SK-N-SH (cell line): ENCODE results near the gene CTDP1. TPM values are rescaled to one million over a fixed set of nuclear protein-coding genes. Genes with fewer than 3 reads are reported as not detected.

Experiments used
- CTCF ChIA-PET: fragments of 300-600, 350-600 bp; formaldehyde crosslinking; extraction: SDS; loops from one replicate; lab custom pipeline; 2021; lab: Yijun Ruan, JAX
- POLR2A ChIA-PET: fragments of 350-600 bp; sonication (Branson Sonifier 250); formaldehyde crosslinking; extraction: SDS; loops from one replicate; lab custom pipeline; 2020; ENCODE audit warnings: antibody characterized with exemption, inconsistent platforms; lab: Yijun Ruan, JAX
- DNase-seq: peaks from one replicate; pipeline ENCODE4 v3.0.0; 2012
- H2AFZ ChIP-seq: fragments of 200-600 bp; sonication (generic); 2 replicates; pipeline ENCODE4 v1.8.1; 2016; ENCODE audit warnings: antibody characterized with exemption, mild to moderate bottlenecking, low read depth
- H3F3A ChIP-seq: fragments of 200-600 bp; sonication (generic); replicated peaks from 2 replicates; pipeline ENCODE3; 2016; ENCODE audit warnings: antibody characterized with exemption, mild to moderate bottlenecking; ENCODE audit not compliant: insufficient read depth
- H3K27ac ChIP-seq, 2 experiments: fragments of 200-500 bp in 1 of 2; fragments of 200-600 bp in 1 of 2; sonication (Bioruptor generic) in 1 of 2; sonication (generic), shearing (Covaris generic) in 1 of 2; 2 replicates each; pipeline versions ENCODE4 v1.5.1 to v1.6.1; 2014 to 2016; ENCODE audit warnings: low read depth in 2 of 2, inconsistent platforms in 1 of 2, low read length in 1 of 2, mild to moderate bottlenecking in 1 of 2, mixed read lengths in 1 of 2
- H3K27me3 ChIP-seq: fragments of 200-600 bp; sonication (generic), shearing (Covaris generic); 2 replicates; pipeline ENCODE4 v1.6.1; 2016; ENCODE audit warnings: mixed run types; ENCODE audit not compliant: insufficient read depth
- H3K36me3 ChIP-seq, 2 experiments: fragments of 200-500 bp in 1 of 2; fragments of 200-600 bp in 1 of 2; sonication (Bioruptor generic) in 1 of 2; sonication (generic) in 1 of 2; replicated peaks in 1 of 2; 2 replicates each; pipeline versions ENCODE3 to v1.5.1; 2014 to 2016; ENCODE audit warnings: low read length in 1 of 2, mild to moderate bottlenecking in 1 of 2; ENCODE audit not compliant: insufficient read depth in 2 of 2, control insufficient read depth in 1 of 2
- H3K4me1 ChIP-seq, 2 experiments: fragments of 200-500 bp in 1 of 2; fragments of 200-600 bp in 1 of 2; sonication (Bioruptor generic) in 1 of 2; sonication (generic), shearing (Covaris generic) in 1 of 2; 2 replicates each; pipeline versions ENCODE4 v1.5.1 to v1.6.1; 2014 to 2016; ENCODE audit warnings: low read depth in 1 of 2, low read length in 1 of 2, mixed run types in 1 of 2; ENCODE audit not compliant: insufficient read depth in 2 of 2, control insufficient read depth in 1 of 2
- H3K4me2 ChIP-seq: fragments of 200-600 bp; sonication (generic), shearing (Covaris generic); 2 replicates; pipeline ENCODE4 v1.6.1; 2017; ENCODE audit warnings: mixed run types
- H3K4me3 ChIP-seq, 2 experiments: fragments of 200-500 bp in 1 of 2; fragments of 200-600 bp in 1 of 2; sonication (Bioruptor generic) in 1 of 2; sonication (generic), shearing (Covaris generic) in 1 of 2; 2 replicates each; pipeline versions ENCODE4 v1.5.1 to v1.8.1; 2014 to 2016; ENCODE audit warnings: low read depth in 2 of 2, inconsistent platforms in 1 of 2, low read length in 1 of 2, mild to moderate bottlenecking in 1 of 2, mixed read lengths in 1 of 2, moderate library complexity in 1 of 2
- H3K79me2 ChIP-seq: fragments of 200-600 bp; sonication (generic); 2 replicates; pipeline ENCODE4 v1.8.1; 2017; ENCODE audit warnings: mild to moderate bottlenecking; ENCODE audit not compliant: insufficient read depth
- H3K9ac ChIP-seq: fragments of 200-600 bp; sonication (generic); 2 replicates; pipeline ENCODE4 v1.6.1; 2017; ENCODE audit warnings: mixed run types
- H3K9me2 ChIP-seq: fragments of 200-600 bp; sonication (generic); 2 replicates; pipeline ENCODE4 v1.6.1; 2017; ENCODE audit warnings: mixed run types
- H3K9me3 ChIP-seq: fragments of 200-600 bp; sonication (generic); 2 replicates; pipeline ENCODE4 v1.6.1; 2017; ENCODE audit warnings: mixed run types, mild to moderate bottlenecking, moderate library complexity
- H4K20me1 ChIP-seq: fragments of 200-600 bp; sonication (generic); 2 replicates; pipeline ENCODE4 v1.6.1; 2017; ENCODE audit warnings: mild to moderate bottlenecking, mixed run types; ENCODE audit not compliant: insufficient read depth
- CHD2 ChIP-seq: fragments of 150-350 bp; IDR thresholded peaks from 2 replicates; pipeline ENCODE4 v1.6.1; 2018; ENCODE audit warnings: low read length; ENCODE audit not compliant: partially characterized antibody
- CTCF ChIP-seq: fragments of 200-600 bp; sonication (generic); IDR thresholded peaks from 2 replicates; pipeline ENCODE4 v1.6.1; 2017; ENCODE audit warnings: antibody characterized with exemption, mild to moderate bottlenecking, moderate library complexity
- EP300 ChIP-seq, 2 experiments: IDR thresholded peaks; 2 replicates each; pipeline versions ENCODE4 v1.4.0 to v1.6.1; 2012; ENCODE audit warnings: borderline replicate concordance in 1 of 2, low read depth in 1 of 2, low read length in 1 of 2
- EZH2phosphoT487 ChIP-seq: fragments of 200-600 bp; sonication (generic); IDR thresholded peaks from 2 replicates; pipeline ENCODE4 v1.6.1; 2017; ENCODE audit warnings: low read depth, mixed run types, mild to moderate bottlenecking, antibody characterized with exemption, moderate library complexity, borderline replicate concordance
- FOXJ3 ChIP-seq: sonication (generic); formaldehyde crosslinking; IDR thresholded peaks from 2 replicates; pipeline ENCODE4 v1.5.1; 2020; ENCODE audit warnings: mild to moderate bottlenecking, missing genetic modification reagents
- GABPA ChIP-seq: IDR thresholded peaks from 2 replicates; pipeline ENCODE4 v1.4.0; 2012; ENCODE audit warnings: low read depth, mild to moderate bottlenecking
- GATA2 ChIP-seq: sonication (generic); formaldehyde crosslinking; IDR thresholded peaks from 2 replicates; pipeline ENCODE4 v1.5.0; 2020; ENCODE audit warnings: mild to moderate bottlenecking, missing genetic modification reagents
- MEF2A ChIP-seq: IDR thresholded peaks from 2 replicates; pipeline ENCODE4 v1.4.0; 2012; ENCODE audit warnings: low read depth, borderline replicate concordance
- POLR2AphosphoS5 ChIP-seq: IDR thresholded peaks from 2 replicates; pipeline ENCODE4 v1.6.1; 2012; ENCODE audit warnings: low read depth, low read length
- SIN3A ChIP-seq: IDR thresholded peaks from 2 replicates; pipeline ENCODE4 v1.6.1; 2012; ENCODE audit warnings: low read depth, mild to moderate bottlenecking, low read length, moderate library complexity, borderline replicate concordance
- TEAD4 ChIP-seq: IDR thresholded peaks from 2 replicates; pipeline ENCODE4 v1.4.0; 2012; ENCODE audit warnings: mild to moderate bottlenecking, borderline replicate concordance; ENCODE audit not compliant: insufficient read depth
- ZBTB33 ChIP-seq: IDR thresholded peaks from 2 replicates; pipeline ENCODE4 v1.4.0; 2012; ENCODE audit warnings: low read depth, borderline replicate concordance
- WGBS: methylation state at CpG from one replicate; pipeline ENCODE4 v1.1.6; 2017; ENCODE audit warnings: low lambda C conversion rate; 5-methylcytosine and 5-hydroxymethylcytosine counted together
- polyA plus RNA-seq, 3 experiments: library from polyadenylated mRNA; depleted of rRNA; stranded (reverse); fragments of >200 nt; gene quantifications; 2 replicates each; pipeline ENCODE4 v1.2.3, GENCODE V29; 2012
- TF ChIP-seq, protein P1 (sequence below): fragments of 150-350 bp; IDR thresholded peaks from 2 replicates; pipeline ENCODE4 v1.6.1; 2016; ENCODE audit warnings: mild to moderate bottlenecking, low read depth, low read length

Gene CTDP1
- polyA plus RNA-seq, 1 of the 3 experiments (the other 2 are of a cell fraction): 15.6 TPM

DNA sequence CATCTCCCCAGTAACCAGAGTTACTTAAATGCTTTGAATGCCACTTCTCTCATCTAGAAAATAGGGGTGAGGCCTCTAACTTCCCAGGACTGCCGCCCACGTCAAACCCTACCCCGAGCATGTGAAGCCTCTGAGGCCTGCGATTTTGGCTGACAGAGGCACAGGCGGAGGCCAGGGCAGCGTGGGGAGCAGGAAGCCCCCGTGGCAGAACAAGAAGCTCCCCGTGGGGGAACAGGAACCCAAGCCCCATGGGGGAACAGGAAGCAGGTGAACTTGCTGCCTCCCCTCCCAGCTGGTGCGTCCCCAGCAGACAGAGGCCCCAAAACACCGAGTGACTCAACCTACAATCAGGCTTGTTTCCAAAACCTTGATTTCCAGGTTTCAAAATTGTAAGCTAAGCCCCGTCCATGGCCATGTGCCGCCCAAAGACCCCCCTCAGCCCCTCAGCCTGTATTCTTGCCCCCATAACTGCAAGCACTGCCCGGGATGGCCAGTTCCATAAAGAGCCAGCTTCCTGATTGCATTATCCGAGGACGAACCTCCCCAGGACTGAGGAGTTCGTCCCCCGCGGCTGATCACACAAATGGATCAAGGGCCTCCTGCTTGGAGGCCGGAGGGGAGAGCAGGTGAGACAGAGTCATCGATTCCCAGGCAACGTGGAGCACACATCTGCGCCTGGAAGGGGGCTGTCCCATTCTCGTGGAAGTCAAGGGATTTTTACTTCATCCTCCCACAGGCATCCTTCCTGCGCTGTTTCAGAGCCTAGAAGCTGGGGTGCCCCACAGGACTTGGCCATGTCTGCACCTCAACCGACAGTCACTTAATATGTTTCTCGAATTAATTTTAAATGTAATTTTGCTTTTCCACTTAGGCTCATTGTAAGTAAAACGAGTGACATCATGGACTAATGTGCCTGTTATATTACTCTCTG lies 36.3 kb upstream of the CTDP1 start:
- Histone ChIP-seq H3K27ac (no peak overlapping the region), H3K36me3 (no peaks in the 10 kb centered on the region), H3F3A (no peaks in the 10 kb centered on the region), H3K9ac (no peak overlapping the region), H2AFZ (no peak overlapping the region), H3K9me3 (no peaks in the 10 kb centered on the region), H3K9me2 (no peaks in the 10 kb centered on the region), H3K4me2 (no peak overlapping the region), H4K20me1 (no peaks in the 10 kb centered on the region), H3K27me3 (peaks cover 78% of the 10 kb centered on the region), H3K79me2 (no peaks in the 10 kb centered on the region), H3K4me1 (no peaks in the 10 kb centered on the region; a peak in 1 of 4 replicates), H3K4me3 (no peak overlapping the region)
- 20% methylated on average over 23 of the region's 27 CpGs for WGBS
- POLR2A ChIA-PET: no interaction called here
- no peak for TF ChIP-seq FOXJ3 (CRISPR knock-in tag)
- no peak for TF ChIP-seq CHD2
- no peak for TF ChIP-seq CTCF
- TF ChIP-seq GABPA: no peak
- TF ChIP-seq EP300 (IDR thresholded peaks at IDR 0.05; ENCODE audit: borderline replicate concordance in 1 of 2, low read depth in 1 of 2, low read length in 1 of 2): no peak
- TF ChIP-seq, protein P1, sequence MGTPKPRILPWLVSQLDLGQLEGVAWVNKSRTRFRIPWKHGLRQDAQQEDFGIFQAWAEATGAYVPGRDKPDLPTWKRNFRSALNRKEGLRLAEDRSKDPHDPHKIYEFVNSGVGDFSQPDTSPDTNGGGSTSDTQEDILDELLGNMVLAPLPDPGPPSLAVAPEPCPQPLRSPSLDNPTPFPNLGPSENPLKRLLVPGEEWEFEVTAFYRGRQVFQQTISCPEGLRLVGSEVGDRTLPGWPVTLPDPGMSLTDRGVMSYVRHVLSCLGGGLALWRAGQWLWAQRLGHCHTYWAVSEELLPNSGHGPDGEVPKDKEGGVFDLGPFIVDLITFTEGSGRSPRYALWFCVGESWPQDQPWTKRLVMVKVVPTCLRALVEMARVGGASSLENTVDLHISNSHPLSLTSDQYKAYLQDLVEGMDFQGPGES: no peak
- no peak for TF ChIP-seq TEAD4
- no peak for TF ChIP-seq POLR2AphosphoS5
- no peak for TF ChIP-seq MEF2A
- no peak for TF ChIP-seq SIN3A
- no peak for TF ChIP-seq EZH2phosphoT487
- no peak for TF ChIP-seq ZBTB33
- no peak for TF ChIP-seq GATA2 (CRISPR knock-in tag)
- CTCF ChIA-PET: interaction anchor here (0.7 to 3.8 kb wide), 6 partner anchors 8 to 333 kb away, joined by 3 to 41 read pairs (median 3); no protein-coding TSS in a partner anchor
- DNase-seq: no peak
